ENCODE measurements around the gene FRMPD4. TPM values are rescaled to one million over a fixed set of nuclear protein-coding genes. Genes with fewer than 3 reads are reported as not detected.

The FRMPD4 gene
- total RNA-seq, 2 experiments from 2014 or later = not detected

- Histone ChIP-seq H3K27ac (ENCODE audit: low read depth in 1 of 2, low read length in 2 of 2) (no peak overlapping the region), H3K27me3 (ENCODE audit: control insufficient read depth in 1 of 2, insufficient read depth in 2 of 2, low read length in 2 of 2) (no peaks in the 10 kb centered on the region), H3K4me3 (ENCODE audit: low read length) (no peak overlapping the region), H3K36me3 (ENCODE audit: insufficient read depth, low read length) (no peaks in the 10 kb centered on the region), H3K9me3 (ENCODE audit: control insufficient read depth in 1 of 2, insufficient read depth in 1 of 2, low read length in 2 of 2) (no peaks in the 10 kb centered on the region), H3K4me1 (ENCODE audit: insufficient read depth, low read length) (no peaks in the 10 kb centered on the region)
- H3K9me3 Mint-ChIP-seq = no peaks in the 10 kb centered on the region
- TF ChIP-seq CTCF (IDR thresholded peaks at IDR 0.05) = no peak
- H3K4me3 Mint-ChIP-seq = no peak overlapping the region
- H3K36me3 Mint-ChIP-seq (ENCODE audit: low read depth) = no peaks in the 10 kb centered on the region
- ATAC-seq (ENCODE audit: poor library complexity) (no peak), DNase-seq (no peak)
- no peaks in the 10 kb centered on the region for H3K4me1 Mint-ChIP-seq (ENCODE audit: low read depth)
- ChIA-PET POLR2A (no interaction called here), CTCF (no interaction called here)
- intact Hi-C loops (cut with DNase I, micrococcal nuclease) = no loop called here
- H3K27ac Mint-ChIP-seq = no peak overlapping the region
- H3K27me3 Mint-ChIP-seq = no peaks in the 10 kb centered on the region
Measured at GRCh38 chrX:12197030-12197429, 58.8 kb downstream of the FRMPD4 start.

- DNase-seq = no peak
Measured at GRCh38 chrX:12206413-12206812, 68.1 kb downstream of the FRMPD4 start.

GRCh38 chrX:12210196-12210815 lies 72.0 kb downstream of the FRMPD4 start:
- Mint-ChIP-seq H3K9me3 (no peaks in the 10 kb centered on the region), H3K4me1 (ENCODE audit: low read depth) (no peaks in the 10 kb centered on the region), H3K27ac (no peak overlapping the region), H3K36me3 (ENCODE audit: low read depth) (no peaks in the 10 kb centered on the region), H3K4me3 (no peak overlapping the region), H3K27me3 (no peaks in the 10 kb centered on the region)
- ATAC-seq (ENCODE audit: poor library complexity) = no peak
- CTCF ChIA-PET = no interaction called here
- intact Hi-C loops (cut with DNase I, micrococcal nuclease) = no loop called here
- H3K4me1 ChIP-seq (ENCODE audit: insufficient read depth, low read length) = no peaks in the 10 kb centered on the region
- H3K4me3 ChIP-seq (ENCODE audit: low read length) = no peak overlapping the region
- H3K9me3 ChIP-seq (ENCODE audit: control insufficient read depth in 1 of 2, insufficient read depth in 1 of 2, low read length in 2 of 2) = no peaks in the 10 kb centered on the region
- POLR2A ChIA-PET = no interaction called here
- no peak for DNase-seq
- H3K27me3 ChIP-seq (ENCODE audit: control insufficient read depth in 1 of 2, insufficient read depth in 2 of 2, low read length in 2 of 2) = no peaks in the 10 kb centered on the region
- TF ChIP-seq CTCF (IDR thresholded peaks at IDR 0.05) = no peak
- no peaks in the 10 kb centered on the region for H3K36me3 ChIP-seq (ENCODE audit: insufficient read depth, low read length)
- H3K27ac ChIP-seq (ENCODE audit: low read depth in 1 of 2, low read length in 2 of 2) = no peak overlapping the region

More at GRCh38 chrX:12206413-12206812, 68.1 kb downstream of the FRMPD4 start:
- Histone ChIP-seq H3K4me3 (ENCODE audit: low read length) (no peak overlapping the region), H3K9me3 (ENCODE audit: control insufficient read depth in 1 of 2, insufficient read depth in 1 of 2, low read length in 2 of 2) (no peaks in the 10 kb centered on the region), H3K36me3 (ENCODE audit: insufficient read depth, low read length) (no peaks in the 10 kb centered on the region), H3K27me3 (ENCODE audit: control insufficient read depth in 1 of 2, insufficient read depth in 2 of 2, low read length in 2 of 2) (no peaks in the 10 kb centered on the region), H3K4me1 (ENCODE audit: insufficient read depth, low read length) (no peaks in the 10 kb centered on the region), H3K27ac (ENCODE audit: low read depth in 1 of 2, low read length in 2 of 2) (no peak overlapping the region)
- POLR2A ChIA-PET = no interaction called here
- intact Hi-C loops (cut with DNase I, micrococcal nuclease) = no loop called here
- no peaks in the 10 kb centered on the region for H3K36me3 Mint-ChIP-seq (ENCODE audit: low read depth)
- no peak for ATAC-seq (ENCODE audit: poor library complexity)
- H3K4me3 Mint-ChIP-seq = no peak overlapping the region
- TF ChIP-seq CTCF (IDR thresholded peaks at IDR 0.05) = no peak
- H3K27ac Mint-ChIP-seq = no peak overlapping the region
- CTCF ChIA-PET = no interaction called here
- H3K4me1 Mint-ChIP-seq (ENCODE audit: low read depth) = no peaks in the 10 kb centered on the region
- H3K9me3 Mint-ChIP-seq = no peaks in the 10 kb centered on the region
- H3K27me3 Mint-ChIP-seq = no peaks in the 10 kb centered on the region
